Measurements from ENCODE around the gene CDH5.
A peak's percentile ranks its signal among the peaks of the same experiment; 100 is the strongest.

CDH5 gene

GRCh38 chr16:66335704-66336329 is 30.7 kb upstream of the CDH5 start:
- no peak for DNase-seq (ENCODE audit: extremely low read depth, low read depth)

GRCh38 chr16:66337463-66338188 is 28.9 kb upstream of the CDH5 start:
- no peak for TF ChIP-seq CTCF (IDR thresholded peaks at IDR 0.05; ENCODE audit: low read depth, low read length, missing control alignments)
- no peak for DNase-seq (ENCODE audit: extremely low read depth, low read depth)

More at GRCh38 chr16:66335704-66336329, 30.7 kb upstream of the CDH5 start:
- no peak for TF ChIP-seq CTCF (IDR thresholded peaks at IDR 0.05; ENCODE audit: low read depth, low read length, missing control alignments)
- H3K4me3 ChIP-seq (replicated peaks; ENCODE audit: low read depth, low read length): no peak overlapping the region

GRCh38 chr16:66342294-66342900 is 24.1 kb upstream of the CDH5 start:
- no peak for DNase-seq (ENCODE audit: extremely low read depth, low read depth)
- no peak overlapping the region for H3K4me3 ChIP-seq (replicated peaks; ENCODE audit: low read depth, low read length)
- TF ChIP-seq CTCF (IDR thresholded peaks at IDR 0.05; ENCODE audit: low read depth, low read length, missing control alignments): peak; percentile 78

More at GRCh38 chr16:66337463-66338188, 28.9 kb upstream of the CDH5 start:
- no peak overlapping the region for H3K4me3 ChIP-seq (replicated peaks; ENCODE audit: low read depth, low read length)

GRCh38 chr16:66344533-66345145 is 21.9 kb upstream of the CDH5 start:
- TF ChIP-seq CTCF (IDR thresholded peaks at IDR 0.05; ENCODE audit: low read depth, low read length, missing control alignments): peak; percentile 61
- no peak overlapping the region for H3K4me3 ChIP-seq (replicated peaks; ENCODE audit: low read depth, low read length)
- DNase-seq (ENCODE audit: extremely low read depth, low read depth): no peak

- no peak for DNase-seq (ENCODE audit: extremely low read depth, low read depth)
- no peak overlapping the region for H3K4me3 ChIP-seq (replicated peaks; ENCODE audit: low read depth, low read length)
- no peak for TF ChIP-seq CTCF (IDR thresholded peaks at IDR 0.05; ENCODE audit: low read depth, low read length, missing control alignments)
Observed at GRCh38 chr16:66346221-66346620, 20.3 kb upstream of the CDH5 start.

GRCh38 chr16:66352304-66352703 is 14.2 kb upstream of the CDH5 start:
- no peak for TF ChIP-seq CTCF (IDR thresholded peaks at IDR 0.05; ENCODE audit: low read depth, low read length, missing control alignments)
- no peak for DNase-seq (ENCODE audit: extremely low read depth, low read depth)
- no peak overlapping the region for H3K4me3 ChIP-seq (replicated peaks; ENCODE audit: low read depth, low read length)

All from HFF-Myc (cell line).